Erythroblast (primary cell): ENCODE data around the gene SNX14.

ENCODE experiments used
- DNase-seq, 2 experiments: peaks; one replicate each; lab custom pipeline; 2025; lab: John Stamatoyannopoulos, UW
- GATA1 ChIP-seq: IDR thresholded peaks from 2 replicates; pipeline ENCODE4 v1.6.1; 2011; ENCODE audit warnings: low read depth, mild to moderate bottlenecking, control low read depth, low read length, moderate library complexity
- POLR2A ChIP-seq: IDR thresholded peaks from 2 replicates; pipeline ENCODE4 v1.6.1; 2011; ENCODE audit warnings: mild to moderate bottlenecking, low read length

Gene SNX14

DNA sequence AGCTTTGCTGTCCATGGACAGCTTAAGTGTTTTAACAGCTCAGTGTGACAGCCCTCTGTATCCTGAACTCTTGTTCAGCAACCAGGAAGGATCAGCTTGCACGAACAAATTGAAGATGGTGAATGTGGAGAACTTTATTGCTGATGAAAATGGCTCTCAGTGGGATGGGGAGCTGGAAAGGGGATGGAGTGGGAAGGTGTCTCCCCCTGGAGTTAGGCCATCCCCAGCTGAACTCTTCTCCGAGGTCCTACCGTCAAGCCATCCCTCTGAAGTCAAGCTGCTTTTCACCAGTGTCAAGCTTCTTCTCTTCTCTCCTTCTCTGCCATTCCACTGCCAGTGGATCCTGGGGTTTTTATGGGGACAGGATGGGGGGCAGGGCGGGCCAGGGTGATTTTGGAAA, 117.1 kb downstream of the SNX14 start:
- no peak for TF ChIP-seq GATA1
- TF ChIP-seq POLR2A = no peak
- no peak for DNase-seq

DNA sequence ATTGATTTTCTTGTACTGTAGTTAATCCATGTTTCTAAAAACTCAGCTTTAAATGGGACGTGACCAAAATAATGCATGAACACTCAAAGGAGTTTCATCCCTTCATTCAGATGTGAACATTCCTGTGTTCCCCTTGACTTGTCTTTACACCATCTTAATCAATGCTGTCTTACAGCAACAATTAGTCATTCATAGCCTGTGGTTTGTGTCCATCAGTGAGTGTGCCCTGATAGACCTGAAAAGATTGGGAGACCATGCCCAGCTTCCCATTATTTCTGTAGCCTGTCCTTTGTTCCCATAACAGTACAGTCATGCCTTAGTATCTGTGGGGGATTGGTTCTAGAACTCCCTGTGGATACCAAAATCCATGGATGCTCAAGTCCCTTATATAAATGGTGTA, 119.9 kb downstream of the SNX14 start:
- TF ChIP-seq POLR2A = no peak
- no peak for TF ChIP-seq GATA1
- DNase-seq = no peak

DNA sequence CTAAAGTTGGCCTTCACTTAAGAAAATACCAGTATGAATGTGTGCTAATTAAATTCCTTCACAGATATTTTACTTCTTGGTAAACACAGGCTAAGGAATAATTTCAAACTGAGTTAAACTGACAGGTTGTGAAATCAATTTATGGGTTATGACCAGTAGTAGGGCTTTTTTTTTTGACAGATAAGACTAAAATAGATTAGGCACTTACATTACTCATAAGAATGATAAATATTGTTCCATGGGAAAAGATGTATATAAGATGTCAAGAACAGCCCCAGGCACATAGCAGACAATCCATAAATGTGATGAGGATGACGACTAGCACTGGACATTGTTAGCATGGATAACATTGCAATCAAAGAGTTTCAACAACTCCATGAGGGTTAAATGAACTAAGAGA, 120.9 kb downstream of the SNX14 start:
- TF ChIP-seq GATA1 = no peak
- no peak for TF ChIP-seq POLR2A
- DNase-seq = no peak

DNA sequence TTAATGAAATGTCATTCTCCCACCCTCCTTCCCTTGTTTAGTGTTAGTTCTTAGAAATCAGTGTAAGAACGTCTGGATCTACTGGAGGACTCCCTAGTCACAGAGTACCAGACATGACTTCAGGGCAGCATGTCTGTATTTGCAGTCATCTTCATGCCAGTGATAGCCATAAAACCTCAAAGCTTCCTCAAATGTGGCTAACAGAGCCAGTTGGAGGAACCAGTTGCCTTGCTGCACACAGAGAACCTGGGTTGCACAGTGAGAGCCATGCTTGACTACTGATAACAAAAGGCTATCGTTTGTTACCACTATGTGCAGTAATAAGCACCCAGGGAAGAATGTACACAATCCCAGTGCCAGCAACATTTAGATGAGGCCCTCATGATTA, 123.6 kb downstream of the SNX14 start:
- no peak for DNase-seq
- no peak for TF ChIP-seq GATA1
- TF ChIP-seq POLR2A = no peak

DNA sequence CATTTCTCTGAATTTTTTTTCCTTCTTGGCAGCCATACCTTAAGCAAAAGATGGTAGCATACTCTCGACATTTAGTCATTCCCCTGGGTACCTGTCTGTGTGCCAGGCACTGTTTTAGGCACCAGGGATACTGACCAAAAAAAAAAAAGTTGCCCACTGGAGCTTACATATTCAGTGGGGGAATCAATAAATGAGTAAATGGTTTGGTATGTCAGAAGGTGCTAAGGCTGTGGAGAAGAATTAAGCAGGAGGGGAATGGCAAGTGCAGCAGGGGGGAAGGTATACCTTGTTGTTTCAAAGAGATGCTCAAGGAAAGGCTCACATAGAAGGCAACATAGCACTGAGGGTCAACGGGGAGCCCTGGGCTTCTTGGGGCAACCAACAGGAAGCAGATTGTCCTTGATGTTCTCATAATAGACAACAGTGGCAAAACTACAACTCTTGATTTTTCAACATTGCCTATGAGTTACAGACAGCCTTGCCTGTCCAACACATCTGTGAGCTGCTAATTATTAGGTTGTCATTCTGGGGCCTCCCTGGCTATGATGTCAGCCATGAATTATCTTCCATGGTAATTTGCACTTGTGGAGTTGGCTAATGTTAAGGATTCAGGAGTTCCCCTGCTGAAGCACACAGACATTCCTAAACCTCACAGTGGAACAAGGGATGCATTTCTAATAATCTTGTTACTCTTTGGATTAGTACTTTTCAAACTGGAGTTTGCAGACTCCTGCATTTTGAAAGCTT, 124.2 kb downstream of the SNX14 start:
- no peak for DNase-seq
- TF ChIP-seq POLR2A = no peak
- no peak for TF ChIP-seq GATA1

DNA sequence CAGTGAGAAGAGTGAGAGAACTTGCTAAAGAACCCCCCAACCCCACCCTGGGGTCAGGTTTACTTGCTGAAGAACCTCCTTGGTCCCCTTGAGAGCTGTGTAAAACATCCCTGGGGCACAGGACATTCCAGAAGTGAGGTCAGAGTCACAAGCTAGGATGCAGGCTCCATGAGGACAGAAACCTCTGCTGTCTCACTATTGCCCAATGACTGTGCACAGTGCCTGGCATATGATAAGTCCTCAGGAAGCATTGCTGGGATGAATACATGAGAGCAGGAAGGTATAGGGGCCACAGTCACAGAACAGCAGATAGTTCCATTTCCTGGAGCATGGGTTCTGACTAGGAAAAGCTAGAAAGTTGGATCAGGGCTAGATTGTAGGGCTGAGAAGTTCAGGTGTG, 125.3 kb downstream of the SNX14 start:
- TF ChIP-seq GATA1 = no peak
- no peak for TF ChIP-seq POLR2A
- no peak for DNase-seq

DNA sequence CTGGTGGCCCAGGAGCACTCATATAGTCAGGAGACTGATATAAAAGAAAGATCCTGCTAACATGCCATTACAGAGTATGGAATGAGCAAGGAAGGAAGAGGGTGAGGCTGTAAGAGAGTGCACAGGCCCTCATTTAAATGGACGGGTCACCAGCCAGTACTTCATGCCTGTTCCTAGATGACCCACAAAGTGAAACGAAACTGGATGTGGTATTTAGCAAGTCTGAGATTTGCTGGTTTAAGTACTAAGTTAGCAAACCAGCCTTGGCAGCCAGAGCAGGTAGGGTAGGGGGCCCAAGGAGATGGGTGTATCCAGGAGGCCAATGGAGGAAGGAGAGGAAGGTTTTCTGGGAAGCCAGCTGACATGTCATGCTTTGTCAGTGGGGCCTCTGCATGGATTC, 127.9 kb downstream of the SNX14 start:
- TF ChIP-seq GATA1 = no peak
- TF ChIP-seq POLR2A = no peak
- no peak for DNase-seq

DNA sequence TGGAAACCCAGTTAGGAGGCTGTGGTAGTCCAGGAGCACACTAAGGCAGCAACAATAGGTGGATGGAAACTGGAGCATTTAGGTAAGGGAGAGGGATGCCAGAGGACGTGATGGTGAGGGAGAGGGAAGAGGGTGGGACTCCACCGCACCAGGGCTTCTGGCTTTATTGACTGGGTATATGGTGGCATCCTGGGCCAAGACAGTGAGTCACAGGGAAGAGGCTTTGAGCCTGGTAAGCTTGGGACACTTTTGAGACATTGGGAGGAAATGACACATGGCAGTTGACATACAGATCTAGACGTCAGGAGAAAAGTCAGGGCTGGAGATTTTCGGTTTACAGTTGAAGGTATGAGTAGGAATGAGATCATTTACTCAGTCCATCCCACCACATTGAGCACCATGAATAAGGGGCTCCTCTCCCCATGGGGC, 128.9 kb downstream of the SNX14 start:
- TF ChIP-seq GATA1 (no peak), POLR2A (no peak)
- no peak for DNase-seq

DNA sequence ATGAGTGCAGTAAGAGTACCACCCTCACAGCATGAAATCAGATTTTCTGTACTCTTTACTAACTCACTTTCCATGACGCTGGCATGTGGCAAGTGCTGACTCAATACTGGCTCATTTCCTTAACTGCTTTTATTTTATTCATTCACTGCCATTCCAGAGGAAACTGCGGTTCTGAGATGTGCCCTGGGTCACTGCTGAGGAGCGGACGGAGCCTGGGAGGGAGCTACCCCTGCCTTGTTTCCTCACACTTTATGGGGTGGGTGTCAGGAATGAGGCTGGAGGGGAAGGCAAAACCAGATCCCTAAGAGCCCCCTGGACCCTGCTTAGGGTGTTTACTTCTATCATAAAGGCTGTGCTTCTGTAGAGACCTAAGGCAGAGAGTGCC, 129.4 kb downstream of the SNX14 start:
- no peak for DNase-seq
- no peak for TF ChIP-seq GATA1
- TF ChIP-seq POLR2A = no peak

DNA sequence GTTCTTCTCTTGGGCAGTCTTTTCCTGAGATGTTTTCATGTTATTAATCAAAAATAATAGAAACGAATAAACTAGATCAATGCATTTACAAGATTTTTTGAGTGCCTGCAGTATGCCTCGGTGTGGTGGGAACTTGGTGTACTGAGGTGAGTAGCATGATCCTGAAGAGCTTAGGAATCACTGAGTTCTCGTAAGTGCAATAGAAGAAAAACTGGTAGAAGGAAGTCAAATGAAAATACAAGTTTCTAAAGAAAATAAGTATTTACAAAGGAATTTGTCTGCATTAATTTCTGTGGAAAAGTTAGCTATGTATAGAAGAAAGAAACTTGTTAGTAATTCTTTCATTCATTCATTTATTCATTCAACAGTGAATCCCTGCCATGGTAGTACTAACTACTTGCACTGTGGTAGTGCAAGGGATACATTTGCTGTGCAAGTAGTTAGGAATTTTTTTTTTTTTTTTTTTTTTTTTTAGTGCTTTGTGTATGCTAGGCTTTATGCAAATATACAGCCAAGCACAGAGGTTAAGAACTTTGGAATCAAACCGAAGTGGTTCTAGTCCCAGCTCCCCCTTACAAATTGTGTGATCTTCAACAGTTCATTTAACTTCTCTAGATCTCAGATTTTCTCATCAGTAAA, 129.9 kb downstream of the SNX14 start:
- TF ChIP-seq POLR2A (no peak), GATA1 (no peak)
- DNase-seq = no peak

DNA sequence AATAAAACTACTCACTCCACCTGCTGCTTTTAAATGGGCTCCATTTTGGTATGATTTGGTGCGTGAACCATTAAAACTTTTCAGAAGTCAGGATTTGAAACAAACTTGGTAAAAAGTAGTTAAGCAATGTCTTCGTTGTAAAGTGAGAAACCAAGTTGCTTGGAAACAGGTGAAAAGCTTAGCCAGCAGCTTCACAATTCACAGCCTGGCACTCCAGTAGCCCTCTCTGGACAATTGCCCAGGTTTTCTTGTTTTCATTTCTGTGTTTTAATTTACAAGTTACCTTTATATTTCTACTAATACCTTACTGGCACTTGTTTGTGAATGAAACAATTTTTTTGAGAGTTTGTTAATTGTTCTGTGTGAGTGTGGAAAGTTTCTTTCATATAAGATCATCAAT, 131.0 kb downstream of the SNX14 start:
- TF ChIP-seq GATA1 (no peak), POLR2A (no peak)
- DNase-seq = no peak

DNA sequence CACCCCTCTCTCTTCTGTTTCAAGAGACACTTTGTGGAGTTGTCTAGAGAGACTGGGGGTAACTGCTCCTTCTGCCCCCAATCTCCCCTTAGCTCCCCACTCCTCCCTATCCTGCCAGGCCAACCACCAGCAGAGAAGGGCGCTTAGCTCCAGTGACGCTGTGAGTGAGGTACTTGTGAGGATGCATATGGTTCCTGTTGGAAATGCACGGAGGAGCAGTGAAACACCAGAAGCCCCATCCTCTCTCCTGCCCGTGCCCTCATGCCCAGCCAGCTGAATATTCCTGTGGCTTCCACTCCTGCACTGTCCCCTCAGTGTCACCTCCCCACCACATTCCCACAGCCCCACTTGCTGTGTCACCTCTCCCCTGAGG, 131.9 kb downstream of the SNX14 start:
- no peak for DNase-seq
- TF ChIP-seq GATA1 = no peak
- TF ChIP-seq POLR2A = no peak

DNA sequence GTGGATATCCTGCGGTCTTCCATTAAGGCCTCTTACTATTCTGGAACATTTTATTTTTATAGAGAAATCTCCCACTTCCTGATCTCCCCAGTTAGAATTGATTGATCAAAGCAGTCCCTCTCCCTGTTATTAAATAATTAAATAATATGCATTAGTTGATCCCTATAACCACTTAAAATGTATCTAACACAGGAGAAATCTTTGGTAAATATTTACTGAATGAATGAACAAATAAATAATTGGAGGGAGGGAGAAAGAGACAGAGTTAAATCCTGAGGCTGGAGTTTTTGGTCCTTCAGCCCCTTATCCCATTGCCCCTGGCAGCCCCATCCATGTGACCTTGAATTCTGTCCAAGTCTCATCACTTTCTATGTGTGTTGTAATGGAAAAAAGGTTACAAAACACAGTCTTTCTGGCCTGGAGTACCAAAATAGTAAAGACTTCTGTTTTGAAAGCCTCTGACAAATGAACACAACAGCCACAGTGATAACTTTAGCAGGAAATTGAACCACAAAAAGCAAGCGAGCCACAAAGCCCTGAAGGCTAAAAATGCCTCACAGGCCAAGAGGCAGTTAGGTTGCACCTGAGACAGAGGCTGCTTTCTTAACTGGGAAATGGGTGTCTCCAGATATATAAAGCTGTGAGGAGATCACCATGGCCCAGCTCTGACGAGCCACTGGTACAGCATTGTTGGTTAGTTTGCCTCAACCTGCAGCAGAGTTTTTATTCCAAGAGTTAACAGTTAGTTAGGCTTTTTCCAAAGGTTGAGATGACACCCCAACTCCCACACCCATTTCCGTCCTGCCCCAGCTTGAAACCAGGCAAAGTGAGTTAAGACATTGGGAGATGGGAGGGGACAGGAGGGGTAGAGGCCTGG, 132.5 kb downstream of the SNX14 start:
- no peak for DNase-seq
- TF ChIP-seq POLR2A (no peak), GATA1 (no peak)
